ENCODE results near the gene XYLT1.

Gene XYLT1

GRCh38 chr16:17463335-17463734, 7.4 kb downstream of the XYLT1 start:
- ChIA-PET POLR2A (no interaction called here), CTCF (no interaction called here)
- no peaks in the 10 kb centered on the region for H3K36me3 ChIP-seq (ENCODE audit: control insufficient read depth in 2 of 2, insufficient read depth in 1 of 2, low read length in 2 of 2)
- H3K9me3 ChIP-seq (ENCODE audit: control insufficient read depth, insufficient read depth, low read depth, low read length): no peaks in the 10 kb centered on the region
- no peaks in the 10 kb centered on the region; the same call in 1 of the 2 replicates for H3K4me1 ChIP-seq (ENCODE audit: control insufficient read depth, insufficient read depth, low read length)
- H3K4me3 ChIP-seq (ENCODE audit: low read depth, low read length): no peak overlapping the region
- H3K27ac ChIP-seq (ENCODE audit: extremely low read depth, low read depth, low read length): no peak overlapping the region
- no peak for TF ChIP-seq SCRT1 (tag by site-specific recombination; IDR thresholded peaks at IDR 0.05; ENCODE audit: borderline replicate concordance)
- no peak for TF ChIP-seq ZBTB1 (tag by site-specific recombination; IDR thresholded peaks at IDR 0.05)
- TF ChIP-seq GLIS2 (tag by site-specific recombination; IDR thresholded peaks at IDR 0.05): no peak
- TF ChIP-seq GLIS1 (tag by site-specific recombination; IDR thresholded peaks at IDR 0.05): no peak
- no peak for TF ChIP-seq ZNF629 (tag by site-specific recombination; IDR thresholded peaks at IDR 0.05)

- H3K36me3 ChIP-seq (ENCODE audit: control insufficient read depth in 2 of 2, insufficient read depth in 1 of 2, low read length in 2 of 2): no peaks in the 10 kb centered on the region
- POLR2A ChIA-PET: no interaction called here
- CTCF ChIA-PET: no interaction called here
- no peaks in the 10 kb centered on the region for H3K4me1 ChIP-seq (ENCODE audit: control insufficient read depth, insufficient read depth, low read length)
- no peaks in the 10 kb centered on the region for H3K9me3 ChIP-seq (ENCODE audit: control insufficient read depth, insufficient read depth, low read depth, low read length)
- H3K27ac ChIP-seq (ENCODE audit: extremely low read depth, low read depth, low read length): no peak overlapping the region
- H3K4me3 ChIP-seq (ENCODE audit: low read depth, low read length): no peak overlapping the region
- TF ChIP-seq MYNN (tag by site-specific recombination; IDR thresholded peaks at IDR 0.05; ENCODE audit: borderline replicate concordance) (no peak), ZNF148 (tag by site-specific recombination; IDR thresholded peaks at IDR 0.05; ENCODE audit: borderline replicate concordance) (no peak), ZBTB44 (tag by site-specific recombination; IDR thresholded peaks at IDR 0.05) (no peak), ZFP69B (tag by site-specific recombination; IDR thresholded peaks at IDR 0.05) (no peak), ZNF654 (tag by site-specific recombination; IDR thresholded peaks at IDR 0.05; ENCODE audit: low read depth) (no peak), ZNF514 (tag by site-specific recombination; IDR thresholded peaks at IDR 0.05) (no peak), ZBTB49 (tag by site-specific recombination; IDR thresholded peaks at IDR 0.05; ENCODE audit: low read depth) (no peak), ZNF692 (tag by site-specific recombination; IDR thresholded peaks at IDR 0.05) (no peak), ZNF658 (tag by site-specific recombination; IDR thresholded peaks at IDR 0.05) (no peak), ZNF670 (tag by site-specific recombination; IDR thresholded peaks at IDR 0.05; ENCODE audit: low read depth) (no peak), BCL6B (tag by site-specific recombination; IDR thresholded peaks at IDR 0.05) (no peak), GLIS1 (tag by site-specific recombination; IDR thresholded peaks at IDR 0.05) (no peak), ZNF121 (tag by site-specific recombination; IDR thresholded peaks at IDR 0.05) (no peak), KLF7 (tag by site-specific recombination; IDR thresholded peaks at IDR 0.05; ENCODE audit: borderline replicate concordance) (no peak), ZNF280C (tag by site-specific recombination; IDR thresholded peaks at IDR 0.05) (no peak), ELK4 (IDR thresholded peaks at IDR 0.05; ENCODE audit: borderline replicate concordance, low read depth, low read length) (no peak), ZNF585B (tag by site-specific recombination; IDR thresholded peaks at IDR 0.05) (no peak)
Measured at GRCh38 chr16:17461951-17462729, 8.6 kb downstream of the XYLT1 start.

All from HEK293 (cell line).